K562 (cell line): ENCODE measurements around the gene SFXN5. TPM values are rescaled to one million over a fixed set of nuclear protein-coding genes. Genes with fewer than 3 reads are reported as not detected.

Experiments used
- ATAC-seq: fragments of 200-7000 bp; cut with Tn5 transposase; 3 replicates; pipeline ENCODE4 v1.9.1; 2020; ENCODE audit warnings: moderate library complexity
- BruUV-seq: library from RNA; stranded (reverse); fragments of 400-500 nt; replicated peaks from 2 replicates; lab custom pipeline; 2021; lab: Mats Ljungman, UMichigan
- CTCF ChIA-PET: fragments of 300-600 bp; formaldehyde crosslinking; extraction: SDS; loops from one replicate; lab custom pipeline; 2021; ENCODE audit warnings: low intra/inter-chr PET ratio; lab: Yijun Ruan, JAX
- POLR2A ChIA-PET: fragments of 300-600, 350-650 bp; sonication (Branson Sonifier 250); formaldehyde crosslinking; extraction: SDS; loops from one replicate; lab custom pipeline; 2021; ENCODE audit warnings: antibody characterized with exemption, inconsistent platforms; lab: Yijun Ruan, JAX
- DNase-seq, 4 experiments: peaks; one replicate each; pipeline versions ENCODE4 v3.0.0 to v3.0.0-alpha.2; 2011 to 2018; ENCODE audit warnings: low spot score in 3 of 4, mixed read lengths in 3 of 4; ENCODE audit errors: extremely low read depth in 1 of 4
- FAIRE-seq: peaks from 2 replicates; lab custom pipeline; 2011; peaks lifted over from hg19 to GRCh38; lab: Jason Lieb, UNC
- H2AFZ ChIP-seq: 2 replicates; pipeline ENCODE4 v1.6.0; 2011; ENCODE audit warnings: low read depth, low read length, control low read depth, inconsistent platforms
- H3K27ac ChIP-seq: fragments of 200-600 bp; 3 replicates; pipeline ENCODE4 v1.8.0; 2011; ENCODE audit warnings: low read depth, mild to moderate bottlenecking, control low read depth, inconsistent platforms, low read length, moderate library complexity, mixed read lengths; ENCODE audit errors: extremely low read depth
- H3K27me3 ChIP-seq, 2 experiments: fragments of 300-600 bp in 1 of 2; 2 replicates in 1 of 2; 3 replicates in 1 of 2; pipeline versions ENCODE4 v1.6.0 to v1.8.0; 2011; ENCODE audit warnings: inconsistent platforms in 2 of 2, low read length in 2 of 2, mild to moderate bottlenecking in 1 of 2, mixed read lengths in 1 of 2, moderate library complexity in 1 of 2; ENCODE audit not compliant: control insufficient read depth in 2 of 2, insufficient read depth in 2 of 2
- H3K36me3 ChIP-seq: fragments of 300-600 bp; 3 replicates; pipeline ENCODE4 v1.8.0; 2011; ENCODE audit warnings: mild to moderate bottlenecking, low read length, inconsistent platforms; ENCODE audit not compliant: control insufficient read depth, insufficient read depth
- H3K4me1 ChIP-seq, 2 experiments: fragments of 200-600 bp in 1 of 2; replicated peaks in 1 of 2; 2 replicates in 1 of 2; 3 replicates in 1 of 2; pipeline versions ENCODE4 v1.5.1 to v1.8.0; 2011; ENCODE audit warnings: inconsistent platforms in 2 of 2, low read length in 2 of 2, mild to moderate bottlenecking in 1 of 2, mixed read lengths in 1 of 2, moderate library complexity in 1 of 2; ENCODE audit not compliant: control insufficient read depth in 2 of 2, insufficient read depth in 2 of 2
- H3K4me2 ChIP-seq: 2 replicates; pipeline ENCODE4 v1.6.1; 2011; ENCODE audit warnings: low read length, control low read depth, inconsistent platforms, mixed read lengths; ENCODE audit not compliant: insufficient read depth
- H3K4me3 ChIP-seq: fragments of 200-600 bp; sonication (generic), shearing (Covaris generic); 2 replicates; pipeline ENCODE4 v1.5.1; 2016; ENCODE audit warnings: control low read depth, inconsistent platforms
- H3K79me2 ChIP-seq: fragments of 200-600 bp; 3 replicates; pipeline ENCODE4 v1.8.0; 2011; ENCODE audit warnings: low read length, inconsistent platforms; ENCODE audit not compliant: control insufficient read depth, insufficient read depth
- H3K9ac ChIP-seq, 2 experiments: 2 replicates each; pipeline versions ENCODE4 v1.6.0 to v1.6.1; 2011; ENCODE audit warnings: low read depth in 2 of 2, low read length in 2 of 2, control low read depth in 1 of 2, inconsistent platforms in 1 of 2, mild to moderate bottlenecking in 1 of 2, mixed read lengths in 1 of 2; ENCODE audit not compliant: insufficient read depth in 1 of 2
- H3K9me1 ChIP-seq: one replicate; pipeline ENCODE4 v1.6.0; 2011; ENCODE audit warnings: inconsistent platforms, mild to moderate bottlenecking, low read length, moderate library complexity; ENCODE audit not compliant: control insufficient read depth, insufficient read depth
- H3K9me3 ChIP-seq: replicated peaks from 2 replicates; pipeline ENCODE4 v1.5.1; 2011; ENCODE audit warnings: low read depth, low read length, inconsistent platforms; ENCODE audit not compliant: control insufficient read depth, insufficient read depth
- H4K20me1 ChIP-seq: replicated peaks from 2 replicates; pipeline ENCODE4 v1.6.1; 2011; ENCODE audit warnings: low read length, inconsistent platforms, mixed read lengths; ENCODE audit not compliant: control insufficient read depth, insufficient read depth
- E4F1 ChIP-seq: fragments of 250-450 bp; sonication (Bioruptor Pico); IDR thresholded peaks from 2 replicates; pipeline ENCODE4 v1.5.0; 2021; ENCODE audit warnings: mild to moderate bottlenecking, borderline replicate concordance
- EHMT2 ChIP-seq: fragments of 450-650 bp; IDR thresholded peaks from 2 replicates; pipeline ENCODE4 v1.6.1; 2018; ENCODE audit warnings: antibody characterized with exemption
- GABPA ChIP-seq: fragments of 200-800 bp; sonication (Bioruptor generic); conservative IDR thresholded peaks from 2 replicates; pipeline ENCODE4 v1.6.1; 2016; ENCODE audit warnings: low read depth, missing genetic modification characterization, missing compliant biosample characterization
- NONO ChIP-seq, 2 experiments: fragments of 200-400 bp in 1 of 2; fragments of 450-650 bp in 1 of 2; formaldehyde crosslinking in 1 of 2; IDR thresholded peaks; 2 replicates each; pipeline ENCODE4 v1.6.1; 2017; ENCODE audit warnings: low read depth in 2 of 2, mild to moderate bottlenecking in 2 of 2, moderate library complexity in 2 of 2, low read length in 1 of 2
- TOE1 ChIP-seq, 2 experiments: fragments of 450-650 bp in 1 of 2; sonication (generic) in 1 of 2; formaldehyde crosslinking in 1 of 2; IDR thresholded peaks; 2 replicates each; pipeline versions ENCODE4 v1.7.1 to v1.8.0; 2016 to 2022; ENCODE audit warnings: borderline replicate concordance in 2 of 2, mild to moderate bottlenecking in 2 of 2, antibody characterized with exemption in 1 of 2, inconsistent platforms in 1 of 2, low read depth in 1 of 2, missing genetic modification reagents in 1 of 2, moderate library complexity in 1 of 2
- WGBS: fragments of 100-300 bp; shearing (Covaris generic); methylation state at CpG from one replicate; pipeline ENCODE4 v1.1.6; 2016; ENCODE audit warnings: low coverage, mixed read lengths; ENCODE audit not compliant: insufficient coverage; ENCODE audit errors: missing lambda C conversion rate; 5-methylcytosine and 5-hydroxymethylcytosine counted together
- in situ Hi-C: fragments of 300-500 bp; cut with MboI; formaldehyde crosslinking; loops from 4 replicates; pipeline ENCODE4 v1.15.0; 2018; ENCODE audit warnings: inconsistent platforms, mixed read lengths
- intact Hi-C: fragments of 100-400 bp; cut with micrococcal nuclease; formaldehyde crosslinking; loops from 2 replicates; pipeline ENCODE4 v1.14.2; 2022
- polyA plus RNA-seq, 8 experiments: library from polyadenylated mRNA; depleted of rRNA in 4 of 8; stranded (reverse) in 5 of 8; unstranded in 3 of 8; fragments of >200 nt; fragmentation: Nextera tagmentation in 2 of 8; fragmentation: Illumina TruSeq in 1 of 8; extraction: Ambion mirVana in 2 of 8; extraction: Trizol in 1 of 8; gene quantifications; 2 replicates each; pipeline versions ENCODE4 v1.2.1 to v1.2.3, GENCODE V29; 2011 to 2014; ENCODE audit warnings: inconsistent platforms in 1 of 8, missing spikeins in 1 of 8
- total RNA-seq, 7 experiments: library from RNA; depleted of rRNA in 6 of 7; stranded (reverse); fragments of >200 nt in 6 of 7; fragmentation: Illumina TruSeq in 2 of 7; extraction: Trizol in 2 of 7; gene quantifications; 2 replicates each; pipeline versions ENCODE4 v1.2.1 to v1.2.3, GENCODE V29; 2011 to 2021; ENCODE audit warnings: low replicate concordance in 1 of 7

The SFXN5 gene
- total and polyA plus RNA-seq, 9 of the 15 experiments (the other 6 are each of a cell fraction or from before 2014, with no cell fraction given): 8.3 to 22.6 (median 16.0) TPM

GRCh38 chr2:72982781-72983499 is 88.6 kb downstream of the SFXN5 start (continued):
- TF ChIP-seq GABPA (no peak), TOE1 (IDR thresholded peaks at IDR 0.05; ENCODE audit: borderline replicate concordance) (no peak), TOE1 (CRISPR knock-in tag; IDR thresholded peaks at IDR 0.05; ENCODE audit: borderline replicate concordance, low read depth) (no peak), NONO (IDR thresholded peaks at IDR 0.05; ENCODE audit: low read depth in 2 of 2, low read length in 1 of 2) (no peak)

- Histone ChIP-seq H3K4me2 (no peak overlapping the region), H2AFZ (no peak overlapping the region), H3K27me3 (no peaks in the 10 kb centered on the region), H4K20me1 (0 out of 2 replicates have a peak, but pooled peaks cover 5% of the 10 kb centered on the region), H3K9me1 (peaks cover 3% of the 10 kb centered on the region), H3K36me3 (no peaks in the 10 kb centered on the region), H3K4me3 (no peak overlapping the region), H3K9ac (no peak overlapping the region), H3K9me3 (no peaks in the 10 kb centered on the region), H3K79me2 (no peaks in the 10 kb centered on the region), H3K27ac (no peak overlapping the region), H3K4me1 (peaks cover 8 to 17% of the 10 kb centered on the region in 2 experiments)
- no TSS peak for BruUV-seq
- TF ChIP-seq E4F1 (no peak), EHMT2 (no peak)
- no peak for ATAC-seq
- in situ Hi-C loops: no loop called here
- no peak for FAIRE-seq
- DNase-seq: no peak
- ChIA-PET POLR2A (interaction anchor here (0.6 kb wide), 2 partner anchors 16 to 82 kb away, joined by 3 read pairs; no protein-coding TSS in a partner anchor), CTCF (no interaction called here)
- intact Hi-C loops: loop anchor here (10.0 kb wide), 1 partner anchor 273 kb away; no protein-coding TSS in a partner anchor
- WGBS: 33% methylated on average over 2 of the region's 2 CpGs
Observed at GRCh38 chr2:72982219-72982618, 89.3 kb downstream of the SFXN5 start.
